ENCODE measurements around the gene CACNA1C.

GRCh38 chr12:2643576-2644135 lies 590.9 kb downstream of the CACNA1C start:
- no peak for TF ChIP-seq CTCF (IDR thresholded peaks at IDR 0.05)
- no peak for TF ChIP-seq POLR2A (IDR thresholded peaks at IDR 0.05)

All from esophagus squamous epithelium (tissue), 4 donors.